22Rv1 (cell line): ENCODE measurements around the gene PTBP3.
A peak's percentile ranks its signal among the peaks of the same experiment; 100 is the strongest.

Experiments
- H3K27ac ChIP-seq: fragments of 450-650 bp; 2 replicates; pipeline ENCODE4 v1.5.1; 2017
- CTCF ChIP-seq: fragments of 450-650 bp; IDR thresholded peaks from 2 replicates; pipeline ENCODE4 v1.5.1; 2017; ENCODE audit warnings: mild to moderate bottlenecking
- ZFX ChIP-seq: fragments of 450-650 bp; IDR thresholded peaks from 2 replicates; pipeline ENCODE4 v1.6.1; 2017; ENCODE audit warnings: antibody characterized with exemption, borderline replicate concordance

Gene PTBP3

GRCh38 chr9:112332977-112333638 is at the start of gene PTBP3:
PTBP3 (minus strand) TSS chr9:112333619; CDS start chr9:112297865, 35,754 bp downstream.
- TF ChIP-seq CTCF (no peak), ZFX (no peak)
- H3K27ac ChIP-seq, result peak within 1 kb of the TSS; percentile 92

- H3K27ac ChIP-seq, result no peak overlapping the region
Measured at GRCh38 chr9:112382501-112383364, 49.3 kb upstream of the PTBP3 start.

GRCh38 chr9:112382066-112382465 is 48.6 kb upstream of the PTBP3 start:
- H3K27ac ChIP-seq, result no peak overlapping the region
- no peak for TF ChIP-seq CTCF
- TF ChIP-seq ZFX, result no peak

More at GRCh38 chr9:112382501-112383364, 49.3 kb upstream of the PTBP3 start:
- TF ChIP-seq ZFX, result no peak
- TF ChIP-seq CTCF, result no peak

GRCh38 chr9:112380825-112381221 is 47.4 kb upstream of the PTBP3 start:
- peak overlapping the region; percentile 97 for H3K27ac ChIP-seq
- TF ChIP-seq ZFX (no peak), CTCF (no peak)

GRCh38 chr9:112380102-112380824 is 46.8 kb upstream of the PTBP3 start, which contains the start of gene HSDL2:
HSDL2 (plus strand) TSS chr9:112380108; CDS start chr9:112380164, 56 bp downstream.
- TF ChIP-seq CTCF, result no peak

GRCh38 chr9:112379177-112380101 is 46.0 kb upstream of the PTBP3 start:
- TF ChIP-seq CTCF, result no peak
- TF ChIP-seq ZFX, result no peak
- peak overlapping the region; percentile 97 for H3K27ac ChIP-seq

More at GRCh38 chr9:112380102-112380824, 46.8 kb upstream of the PTBP3 start, which contains the start of gene HSDL2:
- H3K27ac ChIP-seq, result peak within 1 kb of the TSS; percentile 97
